ENCODE measurements around the gene CCNDBP1. TPM values are rescaled to one million over a fixed set of nuclear protein-coding genes. Genes with fewer than 3 reads are reported as not detected.

The CCNDBP1 gene
- polyA plus RNA-seq, 1 experiment: 76.5 TPM

DNA sequence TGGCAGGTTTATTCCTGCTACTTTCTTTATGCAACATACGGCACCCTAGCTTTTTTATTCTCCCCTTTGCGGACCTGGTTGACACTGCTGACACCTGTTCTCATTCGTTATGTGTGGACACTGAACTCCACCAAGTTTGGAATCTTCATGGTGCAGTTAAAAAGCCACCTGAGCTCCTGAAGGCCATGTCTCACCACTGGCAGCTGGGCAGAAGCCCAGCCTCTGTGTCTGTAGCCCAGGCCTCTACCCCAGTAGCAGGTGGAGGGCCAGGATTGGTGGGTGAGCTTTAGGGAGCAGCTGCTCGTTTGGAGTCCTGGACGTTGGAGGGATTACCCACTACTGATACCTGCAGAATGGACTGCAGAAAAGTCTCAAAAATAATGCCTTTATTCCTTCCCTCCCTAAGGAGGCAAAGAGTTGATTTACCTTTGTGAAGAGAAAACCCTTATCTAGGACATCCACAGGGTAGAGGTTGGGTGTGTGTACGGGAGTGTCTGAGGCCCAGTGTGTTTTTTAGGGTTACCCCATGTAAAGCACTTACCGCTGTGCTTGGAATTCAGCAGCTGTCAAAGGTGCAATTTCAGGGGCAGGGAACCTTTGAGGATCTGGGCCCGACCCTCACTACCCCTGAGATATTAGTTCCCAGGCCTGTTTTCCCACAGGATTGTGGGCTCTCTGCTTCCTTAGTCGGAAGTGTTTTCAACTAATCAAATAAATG is 637 bp upstream of the CCNDBP1 start:
- POLR2A ChIA-PET: no interaction called here
- TF ChIP-seq, protein P1, sequence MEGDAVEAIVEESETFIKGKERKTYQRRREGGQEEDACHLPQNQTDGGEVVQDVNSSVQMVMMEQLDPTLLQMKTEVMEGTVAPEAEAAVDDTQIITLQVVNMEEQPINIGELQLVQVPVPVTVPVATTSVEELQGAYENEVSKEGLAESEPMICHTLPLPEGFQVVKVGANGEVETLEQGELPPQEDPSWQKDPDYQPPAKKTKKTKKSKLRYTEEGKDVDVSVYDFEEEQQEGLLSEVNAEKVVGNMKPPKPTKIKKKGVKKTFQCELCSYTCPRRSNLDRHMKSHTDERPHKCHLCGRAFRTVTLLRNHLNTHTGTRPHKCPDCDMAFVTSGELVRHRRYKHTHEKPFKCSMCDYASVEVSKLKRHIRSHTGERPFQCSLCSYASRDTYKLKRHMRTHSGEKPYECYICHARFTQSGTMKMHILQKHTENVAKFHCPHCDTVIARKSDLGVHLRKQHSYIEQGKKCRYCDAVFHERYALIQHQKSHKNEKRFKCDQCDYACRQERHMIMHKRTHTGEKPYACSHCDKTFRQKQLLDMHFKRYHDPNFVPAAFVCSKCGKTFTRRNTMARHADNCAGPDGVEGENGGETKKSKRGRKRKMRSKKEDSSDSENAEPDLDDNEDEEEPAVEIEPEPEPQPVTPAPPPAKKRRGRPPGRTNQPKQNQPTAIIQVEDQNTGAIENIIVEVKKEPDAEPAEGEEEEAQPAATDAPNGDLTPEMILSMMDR (IDR thresholded peaks at IDR 0.05; ENCODE audit: insufficient read depth, low read depth, low read length): no peak
- no peak for DNase-seq (ENCODE audit: low read depth)
- Histone ChIP-seq H3K4me3 (ENCODE audit: low read depth, low read length) (peak overlapping the region; percentile 82), H3K36me3 (ENCODE audit: control insufficient read depth, insufficient read depth, low read length) (no peaks in the 10 kb centered on the region), H3K27me3 (ENCODE audit: control insufficient read depth, insufficient read depth, low read length) (no peaks in the 10 kb centered on the region)
- CTCF ChIA-PET: interaction anchor here (1.3 to 4.7 kb wide), 4 partner anchors 9 to 101 kb away, joined by 4 to 30 read pairs (median 4); no protein-coding TSS in a partner anchor

DNA sequence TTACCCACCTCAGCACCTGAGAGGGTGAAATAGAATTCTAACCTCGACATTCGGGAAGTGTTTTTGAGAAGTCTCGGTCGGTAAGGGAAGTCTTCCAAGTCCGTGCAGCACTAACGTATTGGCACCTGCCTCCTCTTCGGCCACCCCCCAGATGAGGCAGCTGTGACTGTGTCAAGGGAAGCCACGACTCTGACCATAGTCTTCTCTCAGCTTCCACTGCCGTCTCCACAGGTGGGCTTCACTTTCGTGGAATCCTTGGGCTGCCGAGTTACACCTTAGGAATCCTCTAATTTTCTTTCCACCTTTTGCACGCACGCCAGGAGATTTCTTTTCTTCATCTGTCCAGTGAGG is 775 bp downstream of the CCNDBP1 start:
- Histone ChIP-seq H3K4me3 (ENCODE audit: low read depth, low read length) (peak overlapping the region; percentile 82), H3K36me3 (ENCODE audit: control insufficient read depth, insufficient read depth, low read length) (peaks cover 1% of the 10 kb centered on the region; the same call in 1 of the 2 replicates), H3K27me3 (ENCODE audit: control insufficient read depth, insufficient read depth, low read length) (no peaks in the 10 kb centered on the region)
- TF ChIP-seq, protein P1 (IDR thresholded peaks at IDR 0.05; ENCODE audit: insufficient read depth, low read depth, low read length): no peak
- DNase-seq (ENCODE audit: low read depth): no peak
- ChIA-PET POLR2A (no interaction called here), CTCF (interaction anchor here (0.7 to 4.7 kb wide), 5 partner anchors 8 to 485 kb away, joined by 3 to 30 read pairs (median 4); no protein-coding TSS in a partner anchor)

DNA sequence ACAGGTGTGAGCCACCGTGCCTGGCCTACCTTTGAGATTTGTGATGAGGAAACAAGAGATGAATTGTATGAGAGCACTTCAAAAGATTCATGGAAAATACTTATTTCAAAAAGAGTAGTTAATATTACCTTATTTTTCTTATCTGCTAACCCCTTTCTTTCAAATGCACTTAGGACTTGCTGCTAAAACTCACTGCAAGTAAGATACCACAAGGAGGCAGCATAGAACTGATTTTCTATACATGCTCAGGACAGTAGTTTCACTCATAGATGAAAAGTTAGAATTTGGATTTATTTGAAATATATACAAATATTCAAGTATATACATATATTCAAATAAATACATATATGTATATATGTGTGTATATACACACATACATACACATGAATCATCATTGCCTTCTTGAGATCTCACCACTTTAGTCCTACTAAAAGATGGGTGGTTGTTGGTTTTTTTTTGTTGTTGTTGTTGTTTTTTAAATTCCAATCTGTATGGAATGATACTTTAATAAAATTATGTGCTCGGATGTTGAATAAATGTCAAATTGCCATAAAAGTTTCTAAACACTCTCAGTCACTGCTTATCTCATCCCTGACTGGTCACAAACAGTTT is 2.4 kb downstream of the CCNDBP1 start:
- H3K27me3 ChIP-seq (ENCODE audit: control insufficient read depth, insufficient read depth, low read length): no peaks in the 10 kb centered on the region
- CTCF ChIA-PET: interaction anchor here (1.3 to 4.7 kb wide), 4 partner anchors 8 to 98 kb away, joined by 5 to 30 read pairs (median 16); no protein-coding TSS in a partner anchor
- peaks cover 5% of the 10 kb centered on the region for H3K36me3 ChIP-seq (ENCODE audit: control insufficient read depth, insufficient read depth, low read length)
- POLR2A ChIA-PET: no interaction called here
- H3K4me3 ChIP-seq (ENCODE audit: low read depth, low read length): no peak overlapping the region
- DNase-seq (ENCODE audit: low read depth): no peak
- TF ChIP-seq, protein P1 (IDR thresholded peaks at IDR 0.05; ENCODE audit: insufficient read depth, low read depth, low read length): peak; percentile 67

DNA sequence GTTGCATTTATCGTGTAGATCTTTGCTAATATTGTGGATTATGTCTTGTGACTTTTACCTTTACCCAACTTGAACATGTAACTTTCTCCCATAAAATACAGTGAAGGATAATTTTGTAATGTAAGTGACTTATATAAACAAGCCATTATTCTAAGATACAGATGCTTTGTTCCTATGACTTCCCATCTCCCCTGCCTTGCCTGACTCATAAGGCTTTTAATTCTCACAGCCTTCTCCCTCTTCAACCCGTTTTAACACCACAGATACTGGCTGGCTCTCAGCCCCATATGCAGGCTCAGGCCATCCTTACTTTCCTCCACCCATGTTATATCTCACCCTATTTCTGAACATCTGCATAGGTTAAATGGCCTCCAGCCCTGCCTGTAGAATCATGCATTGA is 4.1 kb downstream of the CCNDBP1 start:
- CTCF ChIA-PET: interaction anchor here (1.0 to 7.1 kb wide), 3 partner anchors 14 to 96 kb away, joined by 4 to 61 read pairs (median 11); no protein-coding TSS in a partner anchor
- POLR2A ChIA-PET: no interaction called here
- Histone ChIP-seq H3K4me3 (ENCODE audit: low read depth, low read length) (no peak overlapping the region), H3K36me3 (ENCODE audit: control insufficient read depth, insufficient read depth, low read length) (peaks cover 5% of the 10 kb centered on the region), H3K27me3 (ENCODE audit: control insufficient read depth, insufficient read depth, low read length) (no peaks in the 10 kb centered on the region)
- DNase-seq (ENCODE audit: low read depth): no peak
- TF ChIP-seq, protein P1 (IDR thresholded peaks at IDR 0.05; ENCODE audit: insufficient read depth, low read depth, low read length): no peak

DNA sequence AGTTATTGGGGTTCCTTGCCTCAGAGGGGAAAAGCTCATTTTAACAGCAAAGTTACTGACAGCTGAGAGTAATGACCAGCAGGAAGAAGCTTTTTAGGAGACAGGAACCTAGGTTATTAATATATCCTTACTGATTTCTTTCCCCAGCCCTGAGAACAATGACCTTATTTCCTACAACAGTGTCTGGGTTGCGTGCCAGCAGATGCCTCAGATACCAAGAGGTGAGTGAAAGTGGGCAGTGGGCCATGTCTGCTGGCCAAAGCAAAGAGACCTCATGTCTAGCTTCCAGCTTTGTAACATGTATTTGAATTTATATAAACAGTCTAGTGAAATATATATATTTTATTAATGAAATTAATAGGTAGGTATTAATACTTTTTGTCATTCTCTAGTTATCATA is 5.0 kb downstream of the CCNDBP1 start:
- POLR2A ChIA-PET: no interaction called here
- no peaks in the 10 kb centered on the region for H3K27me3 ChIP-seq (ENCODE audit: control insufficient read depth, insufficient read depth, low read length)
- CTCF ChIA-PET: interaction anchor here (0.9 to 7.1 kb wide), 2 partner anchors 13 to 95 kb away, joined by 3 to 61 read pairs; no protein-coding TSS in a partner anchor
- no peak for DNase-seq (ENCODE audit: low read depth)
- TF ChIP-seq, protein P1 (IDR thresholded peaks at IDR 0.05; ENCODE audit: insufficient read depth, low read depth, low read length): no peak
- no peak overlapping the region for H3K4me3 ChIP-seq (ENCODE audit: low read depth, low read length)
- H3K36me3 ChIP-seq (ENCODE audit: control insufficient read depth, insufficient read depth, low read length): peaks cover 5% of the 10 kb centered on the region
